ENCODE results near the gene KAT6B.

KAT6B gene

GRCh38 chr10:74900297-74900696 lies 73.9 kb downstream of the KAT6B start:
- DNase-seq (ENCODE audit: low read depth): no peak
- no peak overlapping the region for H3K4me3 ChIP-seq (ENCODE audit: control insufficient read depth, low read depth, low read length)

GRCh38 chr10:74901301-74901700 lies 74.9 kb downstream of the KAT6B start:
- no peak for DNase-seq (ENCODE audit: low read depth)
- no peak overlapping the region for H3K4me3 ChIP-seq (ENCODE audit: control insufficient read depth, low read depth, low read length)
- TF ChIP-seq, protein P1, sequence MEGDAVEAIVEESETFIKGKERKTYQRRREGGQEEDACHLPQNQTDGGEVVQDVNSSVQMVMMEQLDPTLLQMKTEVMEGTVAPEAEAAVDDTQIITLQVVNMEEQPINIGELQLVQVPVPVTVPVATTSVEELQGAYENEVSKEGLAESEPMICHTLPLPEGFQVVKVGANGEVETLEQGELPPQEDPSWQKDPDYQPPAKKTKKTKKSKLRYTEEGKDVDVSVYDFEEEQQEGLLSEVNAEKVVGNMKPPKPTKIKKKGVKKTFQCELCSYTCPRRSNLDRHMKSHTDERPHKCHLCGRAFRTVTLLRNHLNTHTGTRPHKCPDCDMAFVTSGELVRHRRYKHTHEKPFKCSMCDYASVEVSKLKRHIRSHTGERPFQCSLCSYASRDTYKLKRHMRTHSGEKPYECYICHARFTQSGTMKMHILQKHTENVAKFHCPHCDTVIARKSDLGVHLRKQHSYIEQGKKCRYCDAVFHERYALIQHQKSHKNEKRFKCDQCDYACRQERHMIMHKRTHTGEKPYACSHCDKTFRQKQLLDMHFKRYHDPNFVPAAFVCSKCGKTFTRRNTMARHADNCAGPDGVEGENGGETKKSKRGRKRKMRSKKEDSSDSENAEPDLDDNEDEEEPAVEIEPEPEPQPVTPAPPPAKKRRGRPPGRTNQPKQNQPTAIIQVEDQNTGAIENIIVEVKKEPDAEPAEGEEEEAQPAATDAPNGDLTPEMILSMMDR (IDR thresholded peaks at IDR 0.05; ENCODE audit: control insufficient read depth, insufficient read depth, low read depth, low read length, missing control alignments): no peak

More at GRCh38 chr10:74900297-74900696, 73.9 kb downstream of the KAT6B start:
- TF ChIP-seq, protein P1 (IDR thresholded peaks at IDR 0.05; ENCODE audit: control insufficient read depth, insufficient read depth, low read depth, low read length, missing control alignments): no peak

- TF ChIP-seq, protein P1 (IDR thresholded peaks at IDR 0.05; ENCODE audit: control insufficient read depth, insufficient read depth, low read depth, low read length, missing control alignments): no peak
- DNase-seq (ENCODE audit: low read depth): no peak
- H3K4me3 ChIP-seq (ENCODE audit: control insufficient read depth, low read depth, low read length): no peak overlapping the region
Observed at GRCh38 chr10:74901867-74902450, 75.6 kb downstream of the KAT6B start.

- H3K4me3 ChIP-seq (ENCODE audit: control insufficient read depth, low read depth, low read length): no peak overlapping the region
- TF ChIP-seq, protein P1 (IDR thresholded peaks at IDR 0.05; ENCODE audit: control insufficient read depth, insufficient read depth, low read depth, low read length, missing control alignments): no peak
- no peak for DNase-seq (ENCODE audit: low read depth)
Observed at GRCh38 chr10:74903491-74903890, 77.1 kb downstream of the KAT6B start.

GRCh38 chr10:74906611-74907198 lies 80.3 kb downstream of the KAT6B start:
- DNase-seq (ENCODE audit: low read depth): no peak
- TF ChIP-seq, protein P1 (IDR thresholded peaks at IDR 0.05; ENCODE audit: control insufficient read depth, insufficient read depth, low read depth, low read length, missing control alignments): no peak
- H3K4me3 ChIP-seq (ENCODE audit: control insufficient read depth, low read depth, low read length): no peak overlapping the region

DNA sequence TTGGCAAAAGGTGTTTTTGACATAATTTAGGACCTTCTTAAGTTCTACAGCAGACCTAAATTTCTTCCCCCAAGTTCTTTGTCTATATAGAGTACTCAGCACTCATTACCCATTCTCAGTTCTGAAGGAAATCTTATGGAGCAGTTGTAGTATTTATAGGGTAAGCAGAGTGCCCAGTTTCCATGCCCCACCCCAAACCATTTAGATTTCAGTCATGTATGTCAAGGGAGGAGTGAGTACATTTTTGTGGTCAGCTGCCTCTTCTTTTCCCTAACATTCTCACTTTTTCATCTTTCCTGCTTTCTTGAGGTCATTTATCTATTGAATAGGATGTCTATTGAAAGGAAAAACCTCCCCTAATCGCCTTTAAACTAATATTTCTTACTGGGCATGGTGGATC lies 83.3 kb downstream of the KAT6B start:
- no peak for DNase-seq (ENCODE audit: low read depth)
- TF ChIP-seq, protein P1 (IDR thresholded peaks at IDR 0.05; ENCODE audit: control insufficient read depth, insufficient read depth, low read depth, low read length, missing control alignments): no peak
- no peak overlapping the region for H3K4me3 ChIP-seq (ENCODE audit: control insufficient read depth, low read depth, low read length)
